GM21423 (cell line): ENCODE data around the gene PDE8A.
"Not testable (repeated sequence)": the region's sequence is repeated elsewhere in the genome, so short reads cannot be mapped to it uniquely, and the experiment has no call there.

ENCODE experiments used
- ATAC-seq: cut with Tn5 transposase; IDR thresholded peaks from one replicate; pipeline ENCODE4 v1.9.1; 2021; ENCODE audit warnings: mild to moderate bottlenecking, moderate library complexity; ENCODE audit not compliant: unreplicated experiment

The PDE8A gene

DNA sequence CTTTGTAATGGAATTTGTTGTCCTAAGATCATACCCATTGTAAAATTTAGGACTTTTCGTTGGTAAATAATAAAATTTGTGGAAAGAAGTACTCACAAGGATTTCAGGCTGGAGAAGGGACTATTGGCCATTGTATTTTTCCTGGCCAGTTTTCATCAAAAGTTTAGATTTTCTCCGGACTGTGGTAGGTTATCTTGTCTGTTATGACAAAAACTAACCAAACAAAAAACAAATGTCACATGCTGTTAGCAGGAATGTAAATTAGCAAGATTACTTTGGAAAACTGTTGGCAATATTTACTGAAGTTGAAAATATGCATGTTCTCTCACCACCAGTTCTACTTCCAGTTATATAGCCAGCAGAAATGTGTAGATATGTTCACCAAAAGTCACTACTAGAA lies 27.8 kb downstream of the PDE8A start:
- ATAC-seq: no peak

DNA sequence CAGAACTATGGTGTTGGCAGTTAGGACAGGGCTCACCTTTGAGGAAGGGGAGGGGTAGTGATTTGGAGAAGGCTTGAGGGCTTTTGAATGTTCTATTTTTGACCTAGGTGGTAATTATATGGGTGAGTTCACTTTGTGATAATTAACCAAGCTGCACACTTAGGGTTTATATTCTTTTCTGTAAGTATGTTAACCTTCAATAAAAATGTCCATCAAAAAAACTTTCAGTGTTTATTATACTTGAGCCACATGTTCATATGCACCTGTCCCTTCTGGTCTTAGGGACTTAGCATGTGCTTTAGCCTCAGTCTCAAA lies 28.4 kb downstream of the PDE8A start:
- peak; percentile 22 for ATAC-seq

DNA sequence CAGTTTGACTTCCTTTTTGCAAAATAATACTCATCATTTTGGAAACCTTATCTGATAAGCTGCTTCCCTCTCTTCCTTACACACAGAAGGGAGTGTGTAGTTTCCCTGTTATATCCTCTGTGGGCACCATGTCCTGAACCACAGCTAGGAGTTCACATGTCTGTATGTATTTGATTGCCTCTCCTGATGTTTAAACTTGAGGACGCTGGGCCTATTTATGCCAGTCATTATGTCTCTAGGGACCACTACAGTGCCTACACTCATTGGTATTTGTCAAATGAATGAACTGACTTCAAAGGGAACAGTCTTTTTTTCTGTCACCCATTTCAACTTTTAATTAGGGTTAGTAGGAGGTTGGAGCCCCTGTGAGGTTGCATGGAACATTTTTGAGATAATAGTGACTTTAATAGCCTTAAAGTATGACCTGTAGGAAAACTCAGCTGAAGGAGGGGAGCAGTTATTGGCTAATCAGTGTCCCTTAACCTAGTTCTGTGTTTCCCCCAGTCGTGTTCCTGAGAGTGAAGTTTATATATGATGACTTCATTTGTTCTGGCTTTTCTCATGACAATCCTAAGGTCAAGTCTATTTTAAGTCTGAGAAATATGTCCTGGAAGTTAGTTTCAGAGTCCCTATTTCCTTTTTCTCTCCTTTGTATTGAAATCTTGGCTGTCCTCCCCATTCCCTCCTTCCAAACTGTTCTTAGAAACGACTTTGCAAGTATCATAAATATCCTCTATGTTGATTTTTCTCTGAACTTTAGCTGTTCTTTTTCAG lies 28.9 kb downstream of the PDE8A start:
- peak; percentile 39 for ATAC-seq

DNA sequence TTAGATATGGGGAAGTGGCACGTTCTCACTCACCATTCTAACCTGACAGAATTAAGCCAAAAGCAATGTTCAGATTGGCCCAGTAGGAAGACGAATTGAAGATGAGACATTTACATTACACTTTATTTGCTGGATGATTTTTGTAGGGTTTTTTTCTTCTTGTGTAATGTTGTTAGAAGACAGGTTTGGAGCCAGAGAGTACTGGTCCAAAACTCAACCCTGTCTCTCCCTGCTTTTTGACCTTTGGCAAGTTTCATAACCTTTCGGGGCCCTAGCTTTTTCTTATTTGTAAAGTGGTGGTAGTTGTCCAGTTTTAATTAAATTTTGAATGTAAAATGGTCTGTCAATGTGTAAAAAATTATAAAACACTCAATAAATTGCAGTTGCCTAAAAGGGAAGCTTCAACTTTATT lies 29.5 kb downstream of the PDE8A start:
- ATAC-seq: no peak

DNA sequence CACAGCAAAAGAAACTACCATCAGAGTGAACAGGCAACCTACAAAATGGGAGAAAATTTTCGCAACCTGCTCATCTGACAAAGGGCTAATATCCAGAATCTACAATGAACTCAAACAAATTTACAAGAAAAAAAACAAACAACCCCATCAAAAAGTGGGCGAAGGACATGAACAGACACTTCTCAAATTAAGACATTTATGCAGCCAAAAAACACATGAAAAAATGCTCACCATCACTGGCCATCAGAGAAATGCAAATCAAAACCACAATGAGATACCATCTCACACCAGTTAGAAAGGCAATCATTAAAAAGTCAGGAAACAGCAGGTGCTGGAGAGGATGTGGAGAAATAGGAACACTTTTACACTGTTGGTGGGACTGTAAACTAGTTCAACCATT lies 30.1 kb downstream of the PDE8A start:
- not testable (repeated sequence) for ATAC-seq

DNA sequence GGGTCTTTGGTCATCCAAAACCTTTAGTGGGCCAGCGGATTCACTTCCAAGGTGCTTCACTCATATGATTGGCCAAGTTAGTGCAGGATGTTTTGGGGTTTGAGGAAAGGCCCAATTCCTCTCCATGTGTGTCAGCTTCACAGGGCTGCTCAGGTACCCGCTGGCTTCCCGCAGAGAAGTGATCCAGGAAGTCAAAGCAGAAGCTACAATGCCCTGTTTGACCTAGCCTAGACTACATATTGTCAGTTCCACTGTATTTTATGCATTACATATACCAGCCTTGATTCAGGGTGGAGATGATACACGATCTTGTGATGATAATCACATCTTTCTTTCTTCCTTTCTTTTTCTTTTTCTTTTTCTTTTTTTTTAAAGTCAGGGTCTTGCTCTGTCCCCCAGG lies 32.1 kb downstream of the PDE8A start:
- ATAC-seq: no peak

DNA sequence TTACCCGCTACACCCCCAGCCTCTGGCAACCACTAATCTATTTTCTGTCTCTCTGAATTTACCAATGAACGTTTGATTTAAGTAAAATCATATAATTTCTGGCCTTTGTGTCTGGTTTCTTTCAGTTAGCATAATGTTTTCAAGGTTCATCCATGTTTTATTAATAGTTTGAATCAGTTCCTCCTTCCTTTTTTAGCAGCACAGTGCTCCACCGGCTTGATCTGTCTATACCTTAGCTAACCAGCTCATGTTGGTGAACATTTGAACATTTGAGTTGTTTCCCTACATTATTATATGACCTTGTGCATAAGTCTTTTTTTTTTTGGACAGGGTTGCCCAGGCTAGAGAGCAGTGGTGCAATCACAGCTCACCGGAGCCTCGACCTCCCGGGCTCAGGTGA lies 33.3 kb downstream of the PDE8A start:
- no peak for ATAC-seq

DNA sequence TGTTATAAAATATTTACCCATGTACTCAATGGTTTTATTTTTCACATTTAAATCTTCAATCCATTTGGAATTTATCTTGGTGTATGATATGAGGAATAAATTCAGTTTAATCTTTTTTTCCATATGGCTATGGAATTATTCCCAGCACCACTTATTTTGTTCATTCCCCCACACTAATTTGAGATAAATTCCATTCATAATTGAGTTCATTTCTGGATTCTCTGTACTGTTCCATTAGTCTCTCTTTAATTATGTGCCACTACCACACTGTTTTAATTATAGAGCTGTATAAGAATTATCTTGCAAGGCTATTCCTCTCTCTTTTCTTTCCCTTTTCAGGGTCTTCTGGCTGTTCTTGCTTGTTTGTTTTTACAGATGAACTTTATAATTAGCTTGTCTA lies 34.6 kb downstream of the PDE8A start:
- ATAC-seq: no peak

DNA sequence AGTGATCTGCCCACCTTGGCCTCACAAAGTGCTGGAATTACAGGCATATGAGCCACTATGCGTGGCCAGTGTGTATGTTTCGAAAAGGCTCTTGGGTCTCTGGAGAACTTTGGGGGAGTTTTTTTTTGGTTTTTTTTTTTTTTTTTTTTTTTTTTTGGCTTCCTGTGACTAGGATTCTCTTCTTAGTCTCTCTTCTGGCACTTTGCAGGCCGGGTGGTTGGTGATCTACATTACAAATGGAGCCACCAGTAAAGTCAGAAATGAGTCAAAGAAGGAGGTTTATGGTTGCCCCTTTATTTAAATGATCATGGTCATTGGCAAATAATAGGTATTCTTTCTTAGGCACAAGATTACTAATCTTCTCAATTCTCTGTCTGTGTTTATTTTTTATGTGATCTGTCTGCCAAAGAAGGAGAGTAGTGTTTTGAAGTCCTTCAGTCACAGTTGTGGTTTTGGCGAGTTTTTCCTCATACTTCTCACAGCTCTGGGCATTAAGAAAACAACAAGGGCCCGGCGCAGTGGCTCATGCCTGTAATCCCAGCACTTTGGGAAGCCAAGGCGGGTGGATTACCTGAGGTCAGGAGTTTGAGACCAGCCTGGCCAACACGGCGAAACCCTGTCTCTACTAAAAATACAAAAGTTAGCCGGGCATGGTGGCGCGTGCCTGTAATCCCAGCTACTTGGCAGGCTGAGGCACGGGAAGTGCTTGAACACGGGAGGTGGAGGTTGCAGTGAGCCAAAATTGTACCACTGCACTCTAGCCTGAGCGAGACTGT lies 38.3 kb downstream of the PDE8A start:
- peak; percentile 43 for ATAC-seq

DNA sequence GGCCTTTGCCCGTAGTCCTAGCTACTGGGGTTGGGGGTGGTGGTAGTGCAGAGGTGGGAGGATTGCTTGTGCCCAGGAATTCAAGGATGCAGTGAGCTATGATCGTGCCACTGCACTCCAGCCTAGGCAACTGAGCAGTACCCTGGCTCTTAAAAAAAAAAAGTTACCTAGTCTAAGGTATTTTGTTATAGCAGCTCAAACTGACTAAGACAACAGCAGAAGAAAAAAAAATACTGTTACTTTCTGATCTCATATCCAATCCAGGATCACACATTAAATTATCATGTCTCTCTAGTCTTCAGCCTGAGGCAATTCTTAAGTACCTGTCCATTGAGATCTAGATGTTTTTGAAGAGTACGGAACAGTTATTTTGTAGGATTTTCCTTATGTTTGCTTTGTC lies 39.8 kb downstream of the PDE8A start:
- ATAC-seq: no peak

DNA sequence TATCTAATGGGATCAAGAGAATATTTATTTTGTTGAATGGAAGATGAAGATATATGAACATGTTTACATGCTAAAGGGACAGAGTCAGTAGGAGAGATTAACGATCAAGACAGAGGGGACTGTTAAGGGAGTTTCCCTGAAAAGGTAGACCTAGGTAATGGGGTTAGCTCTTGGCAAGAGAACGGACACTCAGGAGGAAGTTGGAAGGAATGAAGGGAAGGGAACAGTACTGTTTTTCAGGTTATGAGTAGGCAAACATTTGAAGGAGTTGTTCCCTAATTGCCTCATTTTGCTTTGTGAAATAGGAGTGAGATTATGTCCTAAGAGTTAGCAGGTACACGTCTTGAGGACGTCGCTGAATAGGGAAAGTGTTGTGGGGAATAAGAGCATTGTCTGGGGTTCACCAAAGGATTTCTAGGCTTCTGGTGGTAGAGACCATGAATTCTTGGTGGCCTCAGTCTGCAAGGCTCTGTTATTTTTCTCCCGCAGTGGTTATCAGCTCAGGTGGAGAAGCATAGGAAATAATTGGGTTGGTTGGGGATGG lies 41.3 kb downstream of the PDE8A start:
- no peak for ATAC-seq

DNA sequence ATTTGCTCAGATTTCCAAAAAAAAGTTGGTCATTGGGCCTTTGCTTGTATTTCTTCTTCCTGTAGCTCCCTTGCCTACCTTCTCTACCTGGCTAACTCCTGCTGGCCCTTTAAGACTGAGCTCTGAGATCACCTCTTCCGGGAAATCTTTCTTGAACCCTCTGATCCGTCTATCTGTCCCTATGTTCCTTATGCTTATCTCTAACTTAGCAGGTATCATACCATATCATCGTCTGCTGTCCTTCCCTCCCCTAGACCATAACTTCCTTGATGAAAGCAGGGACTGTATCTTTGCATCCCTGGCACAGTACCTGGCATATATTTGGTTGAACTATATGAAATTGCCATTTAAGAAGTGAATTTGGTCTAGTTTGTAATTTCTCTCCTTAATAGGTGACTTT lies 42.3 kb downstream of the PDE8A start:
- ATAC-seq: no peak

DNA sequence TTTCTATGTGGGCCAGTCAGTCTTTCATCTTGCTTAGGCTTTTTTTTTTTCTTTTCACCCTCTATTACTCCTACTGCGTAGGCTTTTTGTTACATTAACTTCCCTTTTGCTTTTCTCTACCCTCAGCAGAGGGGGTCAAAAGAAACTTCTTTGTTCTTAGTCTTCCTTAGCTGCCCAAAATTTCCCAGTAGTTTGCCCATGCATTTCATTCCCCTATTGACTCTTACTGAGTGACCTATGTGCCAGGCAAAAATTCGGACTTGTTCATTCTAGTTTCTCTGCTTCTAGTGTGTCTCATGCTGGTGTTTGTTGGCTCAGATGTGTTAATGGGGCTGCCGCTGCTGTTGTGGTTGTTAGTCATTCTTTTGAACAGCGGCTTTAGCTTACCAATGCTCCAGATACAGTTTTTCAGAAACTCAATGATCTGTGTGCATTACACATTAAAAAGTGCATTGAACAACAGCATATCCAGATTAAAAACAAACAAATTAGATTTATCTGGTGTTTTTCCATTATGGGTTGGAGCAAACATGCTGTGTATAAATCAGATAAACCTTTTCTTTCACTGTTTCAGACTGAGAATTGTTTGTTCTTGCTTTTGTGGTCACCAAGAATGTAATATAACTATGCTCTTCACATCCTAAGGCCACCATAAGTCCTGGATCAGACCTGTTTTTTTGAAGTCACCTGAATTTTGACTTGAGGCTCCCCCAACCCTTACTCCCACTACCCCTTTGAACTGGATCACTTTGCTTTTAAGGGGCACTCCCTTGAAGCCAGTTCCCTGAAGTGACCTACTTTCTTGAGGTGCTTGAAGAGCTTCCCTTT lies 43.1 kb downstream of the PDE8A start:
- no peak for ATAC-seq

DNA sequence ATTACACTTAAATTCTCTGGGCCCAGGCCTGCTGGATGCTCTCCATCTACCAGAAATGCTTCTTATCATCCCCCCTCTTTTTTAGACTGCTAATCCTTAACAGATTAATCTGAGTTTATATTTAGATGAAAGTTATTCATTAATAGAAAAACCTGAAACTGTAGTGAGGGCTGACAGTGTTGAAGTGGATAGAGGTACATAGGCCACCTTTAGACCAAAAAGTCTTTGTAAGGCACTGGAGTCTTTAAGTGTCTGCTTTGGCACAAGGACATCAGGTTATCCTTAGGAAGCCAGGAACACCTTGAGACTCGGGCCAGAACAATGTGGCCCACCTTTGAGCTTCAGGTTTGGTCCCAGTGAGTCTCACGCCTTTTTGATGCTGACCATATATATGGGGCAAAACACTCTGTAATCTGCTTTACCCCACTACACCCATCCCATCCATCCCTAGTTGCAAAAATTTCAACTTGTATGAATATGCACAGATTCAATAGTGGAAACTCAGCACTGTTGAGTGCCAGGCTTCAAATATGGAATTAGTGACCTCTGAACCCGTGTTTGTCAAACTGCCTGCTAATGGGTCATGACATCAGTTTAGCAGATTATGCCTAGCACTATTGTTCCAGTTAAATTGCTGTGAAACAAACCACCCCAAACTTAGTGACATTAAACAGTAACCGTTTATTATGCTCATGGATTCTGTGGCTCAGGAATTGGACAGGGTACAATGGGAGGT lies 44.0 kb downstream of the PDE8A start:
- no peak for ATAC-seq

DNA sequence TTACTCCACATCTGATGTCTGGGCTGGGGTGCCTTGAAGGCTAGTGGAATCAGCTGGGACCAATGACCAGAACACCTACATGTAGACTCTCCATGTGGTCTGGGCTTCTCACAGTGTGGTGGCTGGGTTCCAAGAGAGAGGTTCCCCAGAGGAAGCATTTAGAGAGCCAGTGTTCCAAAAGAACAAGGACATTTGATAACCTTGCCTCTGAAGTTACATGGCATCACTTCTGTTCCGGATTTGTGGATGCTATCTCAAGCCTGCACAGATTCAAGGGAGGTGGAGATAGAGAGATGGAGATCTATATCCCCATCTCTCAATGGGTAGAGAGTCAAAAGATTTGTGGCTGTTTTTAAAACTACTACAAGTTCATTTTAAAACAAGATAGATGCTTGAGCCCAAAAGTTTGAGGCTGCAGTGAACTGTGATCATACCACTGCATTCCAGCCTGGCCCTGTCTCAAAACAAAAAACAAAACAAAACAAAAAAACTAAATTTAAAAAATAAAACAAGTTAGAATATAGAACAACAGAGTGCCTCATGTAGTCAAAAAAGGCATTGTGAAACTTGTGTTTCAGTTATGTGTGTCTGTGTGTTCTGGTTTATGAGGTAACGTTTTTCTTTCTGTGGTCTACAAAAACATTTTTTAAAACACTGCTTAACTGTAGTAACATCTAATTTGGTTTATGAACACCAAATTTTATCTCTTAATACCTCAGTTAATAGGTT lies 44.8 kb downstream of the PDE8A start:
- ATAC-seq: peak; percentile 26

DNA sequence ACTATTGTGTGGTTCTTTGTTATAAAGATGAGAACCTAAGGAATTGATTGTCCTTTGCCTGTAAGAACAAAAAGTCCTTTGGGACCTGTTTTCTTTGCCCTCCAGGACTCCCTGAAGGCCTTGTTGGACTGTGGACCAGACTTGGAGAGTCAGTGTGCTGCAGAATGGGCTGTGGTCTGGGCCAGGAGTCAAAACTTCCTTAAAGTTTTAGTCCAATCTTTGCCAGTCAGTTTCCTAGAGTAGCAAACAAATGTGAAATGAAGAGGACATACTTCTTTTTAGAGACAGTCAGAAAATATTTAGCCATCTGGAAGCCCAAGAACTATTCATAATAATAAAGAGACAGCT lies 45.4 kb downstream of the PDE8A start:
- peak; percentile 2 for ATAC-seq

DNA sequence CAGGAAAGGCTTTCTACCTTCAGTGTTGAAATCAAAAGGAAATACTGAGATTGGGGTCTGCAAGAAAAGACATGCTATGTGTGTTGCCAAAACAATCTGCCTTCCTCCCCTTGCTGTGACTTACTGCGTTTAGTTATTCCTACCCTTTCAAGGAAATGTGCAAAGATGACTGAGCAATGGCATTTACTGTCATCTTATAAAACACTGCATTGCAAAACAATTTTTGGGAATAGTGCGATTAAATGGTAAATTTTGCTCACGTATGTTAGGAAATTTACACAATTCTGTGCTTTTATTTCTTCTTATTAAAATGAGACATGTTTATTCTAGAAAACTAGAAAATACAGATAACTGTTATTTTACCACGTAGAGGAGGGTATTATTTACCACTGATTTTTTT lies 45.8 kb downstream of the PDE8A start:
- no peak for ATAC-seq

DNA sequence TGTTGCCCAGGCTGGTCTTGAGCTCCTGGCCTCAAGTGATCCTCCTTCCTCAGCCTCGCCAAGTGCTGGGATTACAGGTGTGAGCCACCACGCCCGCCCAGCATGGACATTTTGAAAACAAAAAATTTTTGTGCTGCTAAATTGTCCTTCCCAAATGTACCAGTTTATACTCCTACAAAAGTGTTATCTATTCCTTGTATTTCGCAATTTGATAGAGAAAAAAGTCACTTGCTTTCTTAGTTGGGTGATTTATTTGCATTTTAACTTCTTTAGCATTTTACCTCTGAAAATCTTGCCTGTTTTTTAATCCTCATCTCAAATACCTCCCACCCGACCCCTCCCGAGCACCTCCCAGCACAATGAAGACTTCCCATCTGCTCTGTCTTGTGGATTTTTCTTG lies 46.8 kb downstream of the PDE8A start:
- no peak for ATAC-seq

DNA sequence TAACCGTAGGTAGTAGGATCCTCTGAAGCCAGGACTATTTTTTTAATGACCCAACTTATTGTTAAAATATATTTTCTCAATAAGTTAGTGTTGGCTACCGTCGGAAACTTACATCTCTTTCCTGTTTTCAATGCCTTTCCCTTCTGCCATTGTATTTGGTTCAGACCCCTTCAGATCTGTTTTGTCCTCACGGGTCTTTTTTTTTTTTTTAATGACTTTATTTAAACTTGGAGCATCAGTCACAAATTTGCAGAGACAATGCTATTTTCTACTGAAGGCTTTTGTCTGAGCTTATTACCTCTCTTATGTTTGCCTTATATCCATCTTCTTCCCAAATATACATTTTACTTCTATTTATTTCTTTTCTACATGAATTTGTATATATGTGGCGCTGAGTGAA lies 47.6 kb downstream of the PDE8A start:
- ATAC-seq: no peak

DNA sequence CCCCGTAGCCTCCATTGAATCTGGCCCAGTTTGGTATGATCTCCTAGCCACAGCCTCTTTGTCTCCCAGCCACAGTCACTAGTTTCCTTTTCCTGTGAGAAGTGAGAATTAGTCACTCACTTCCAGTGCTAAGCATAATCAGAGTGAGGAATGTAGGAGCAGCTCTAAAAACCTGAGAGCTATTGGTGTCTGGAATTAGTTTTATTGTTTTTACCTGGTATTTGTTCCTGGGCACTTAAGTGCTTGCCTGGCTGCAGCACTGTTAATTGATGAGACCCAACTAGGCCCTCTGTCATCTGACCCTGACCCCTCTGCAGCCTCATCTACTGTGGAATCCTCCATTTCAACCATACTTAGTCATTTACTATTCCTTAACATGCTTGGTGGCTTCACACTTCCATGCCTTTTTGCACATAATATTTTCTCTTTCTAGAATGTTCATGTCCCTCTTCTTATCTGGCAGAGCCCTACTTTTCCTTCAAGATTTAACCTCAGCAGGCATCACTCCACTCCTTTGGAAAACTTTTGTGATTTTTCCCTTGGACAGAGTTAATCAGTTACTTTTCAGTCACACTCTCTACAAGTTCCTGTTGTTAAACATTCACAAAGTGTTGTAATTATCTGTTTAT lies 48.8 kb downstream of the PDE8A start:
- ATAC-seq: no peak
